ENCODE measurements around the gene COL8A2.

Gene COL8A2

DNA sequence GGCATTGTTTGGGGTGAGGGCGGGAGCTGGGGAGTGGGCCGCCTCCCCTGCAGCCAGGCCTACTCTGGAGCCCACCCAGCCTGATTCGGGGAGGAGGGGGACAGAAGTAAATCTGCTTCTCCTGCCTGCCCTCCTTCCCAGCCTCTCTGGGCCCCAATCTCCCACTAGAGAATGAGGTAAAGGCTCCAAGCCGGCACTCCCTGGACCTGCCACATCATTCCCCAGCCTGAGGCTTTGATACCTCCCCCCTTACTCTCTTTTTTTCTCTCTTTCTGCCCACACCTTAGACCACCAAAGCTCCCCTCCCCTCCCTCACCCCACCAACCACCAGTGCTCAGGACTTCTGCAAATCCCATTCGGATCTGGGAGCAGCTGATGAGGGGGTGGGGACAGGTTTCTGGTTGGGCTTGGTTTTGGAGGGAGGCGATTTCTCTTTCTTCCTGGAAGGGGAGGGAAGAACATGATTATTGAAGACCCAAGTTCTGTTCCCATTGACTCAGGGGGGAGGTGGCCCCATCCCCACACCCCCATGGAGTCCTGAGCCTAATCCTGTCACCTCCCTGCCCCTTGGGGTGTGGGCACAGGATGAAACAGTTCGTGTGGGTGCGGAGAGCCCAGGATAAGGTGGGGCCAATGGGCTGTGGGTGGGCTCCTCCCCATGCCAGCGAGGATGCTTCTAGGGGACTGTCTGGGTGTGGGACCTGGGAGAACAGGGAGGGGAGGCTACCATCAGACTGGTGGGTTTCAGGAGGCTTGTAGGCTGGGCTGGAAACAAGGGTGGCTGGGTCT lies 32.3 kb upstream of the COL8A2 start:
- no peak for DNase-seq

- DNase-seq, result peak; percentile 36
Measured at GRCh38 chr1:36156329-36157114, 31.5 kb upstream of the COL8A2 start.

DNA sequence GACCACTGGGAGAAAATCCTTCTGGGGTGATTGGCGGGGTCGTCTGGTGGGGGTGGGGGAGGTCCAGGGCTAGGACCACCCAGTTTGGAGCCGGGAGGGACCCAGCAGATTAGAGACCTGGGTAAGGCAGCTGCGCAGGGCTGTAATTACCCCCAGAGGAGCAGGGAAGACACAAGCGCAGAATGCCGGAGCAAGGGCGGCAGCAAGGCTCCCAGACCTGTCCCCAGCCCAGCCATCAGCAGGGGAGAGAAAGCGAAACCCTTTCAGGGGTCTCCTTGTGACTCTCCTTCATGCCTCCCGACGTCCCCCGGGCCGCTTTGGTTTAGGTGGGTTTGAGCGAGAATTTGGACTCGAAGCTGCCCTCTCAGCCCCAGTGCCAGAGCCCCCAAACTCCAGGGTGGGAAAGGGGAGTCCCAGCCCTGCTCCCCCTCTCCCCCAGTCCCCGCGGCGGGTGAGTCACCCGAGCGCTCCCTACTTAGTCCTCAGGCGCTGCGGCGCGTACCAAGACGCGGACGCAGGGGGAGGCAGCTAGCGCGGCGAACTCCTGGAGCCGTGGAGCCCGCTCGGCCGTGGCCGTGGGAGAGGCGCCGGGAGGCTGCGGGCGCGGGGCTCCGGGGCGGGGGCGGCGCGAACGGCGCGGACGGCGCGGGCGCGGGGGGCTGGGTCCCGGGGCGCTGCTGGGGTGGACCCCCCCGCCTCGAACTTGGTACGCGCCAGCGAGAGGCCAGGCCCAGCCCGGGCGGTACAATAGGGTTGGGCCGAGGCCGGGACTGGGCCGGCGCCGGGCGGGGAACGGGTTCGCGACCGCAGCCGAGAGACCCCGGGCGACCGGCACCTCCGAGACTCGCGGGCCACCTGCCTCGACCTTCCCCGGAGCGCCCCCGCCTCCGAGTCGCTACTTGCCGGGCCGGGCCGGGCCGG lies 30.6 kb upstream of the COL8A2 start, which contains the start of gene MAP7D1:
MAP7D1 (plus strand) TSS at position 753 of the 921 bp plus-strand sequence. CDS start 258 bp downstream, outside the sequence.
- peak; percentile 82 for DNase-seq

DNA sequence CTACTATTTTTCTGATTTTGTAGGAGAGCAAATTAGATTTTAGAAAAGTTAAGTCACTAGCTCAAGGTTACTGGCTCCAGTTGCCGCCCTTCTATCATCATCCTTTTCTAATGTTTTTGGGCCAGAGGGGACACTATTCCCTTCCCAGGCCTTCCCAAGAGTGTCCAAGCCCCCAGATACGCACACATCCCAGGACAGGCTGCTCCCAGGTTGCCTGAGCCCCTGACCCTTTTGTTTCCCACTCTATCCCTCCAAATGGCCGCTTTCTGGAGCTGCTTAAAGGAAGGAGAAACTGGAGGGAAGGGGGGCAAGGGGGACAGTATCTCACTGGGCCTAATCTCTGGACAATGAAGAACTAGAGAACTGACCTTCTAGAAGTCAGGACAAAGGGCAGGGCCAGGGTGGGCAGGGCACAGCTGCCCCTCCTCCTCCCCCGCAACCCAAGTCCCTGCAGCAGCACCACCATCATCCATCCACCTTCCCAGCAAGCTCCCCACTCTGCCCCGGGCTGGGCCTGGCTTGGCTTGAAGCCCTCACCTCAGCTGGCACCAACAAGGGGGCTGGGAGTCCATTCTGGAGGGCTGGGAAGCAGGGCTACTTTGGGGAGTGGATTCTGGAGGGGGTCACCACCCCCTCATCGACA lies 29.9 kb upstream of the COL8A2 start:
- no peak for DNase-seq

- no peak for DNase-seq
Measured at GRCh38 chr1:36154335-36154734, 29.3 kb upstream of the COL8A2 start.

GRCh38 chr1:36153476-36153875 lies 28.5 kb upstream of the COL8A2 start:
- no peak for DNase-seq

- DNase-seq, result peak; percentile 27
Measured at GRCh38 chr1:36151845-36152203, 26.8 kb upstream of the COL8A2 start.

- no peak for DNase-seq
Measured at GRCh38 chr1:36151134-36151844, 26.3 kb upstream of the COL8A2 start.

GRCh38 chr1:36150296-36151133 lies 25.5 kb upstream of the COL8A2 start:
- peak; percentile 66 for DNase-seq

DNA sequence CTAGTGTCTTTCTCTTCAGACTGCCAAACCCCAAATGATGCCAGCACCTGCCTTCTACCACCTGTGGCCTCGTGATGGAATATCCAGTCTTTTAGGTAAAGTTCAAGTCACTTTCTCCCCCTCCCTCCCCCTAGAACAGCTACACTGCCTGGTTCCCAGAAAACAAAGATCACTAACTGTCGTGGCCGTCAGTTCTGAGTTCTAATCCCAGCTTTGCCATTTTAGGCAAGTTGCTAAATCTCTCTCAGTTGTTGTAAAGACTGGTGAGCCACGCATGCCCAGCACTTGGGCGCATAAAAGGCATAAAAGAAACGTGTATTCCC lies 24.9 kb upstream of the COL8A2 start:
- DNase-seq, result no peak

DNA sequence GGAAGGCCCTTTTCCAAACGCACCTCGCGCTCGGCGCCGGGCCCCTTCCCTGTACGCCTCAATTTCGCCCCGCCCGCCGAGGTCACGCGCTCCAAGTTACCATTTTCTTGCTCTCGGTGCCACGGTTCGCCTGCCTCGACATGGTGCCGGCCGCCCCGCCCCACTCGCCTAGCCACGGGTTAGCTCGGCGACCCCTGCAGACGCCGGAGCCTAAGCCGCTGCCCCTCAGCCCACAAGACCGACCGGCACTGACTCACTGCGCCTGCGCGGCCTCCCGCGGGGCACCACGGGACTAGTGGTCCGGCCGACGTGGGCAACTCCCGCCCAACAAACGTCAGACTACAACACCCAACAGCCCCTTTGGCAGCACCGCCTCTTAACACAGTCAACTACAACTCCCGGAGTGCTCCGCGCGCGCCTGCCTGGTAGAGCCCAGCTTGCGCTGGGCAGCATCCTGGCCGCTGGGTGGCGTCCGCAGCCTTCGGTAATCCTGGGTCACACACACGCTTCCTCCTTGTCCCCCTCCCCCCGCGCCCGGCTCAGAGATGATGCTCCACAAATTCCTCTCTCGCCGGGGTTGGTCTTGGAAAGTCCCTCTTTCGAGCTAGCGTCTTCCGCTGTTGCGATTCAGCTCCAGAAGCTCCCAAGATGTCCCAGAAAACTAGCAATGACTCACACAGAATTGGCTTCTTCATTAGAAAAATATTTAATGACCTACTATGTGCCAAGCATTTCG lies 24.4 kb upstream of the COL8A2 start, which contains the start of gene TRAPPC3:
TRAPPC3 (minus strand) TSS at position 250 of the 736 bp plus-strand sequence; CDS start at position 142, 108 bp downstream.
- DNase-seq, result peak; percentile 99

DNA sequence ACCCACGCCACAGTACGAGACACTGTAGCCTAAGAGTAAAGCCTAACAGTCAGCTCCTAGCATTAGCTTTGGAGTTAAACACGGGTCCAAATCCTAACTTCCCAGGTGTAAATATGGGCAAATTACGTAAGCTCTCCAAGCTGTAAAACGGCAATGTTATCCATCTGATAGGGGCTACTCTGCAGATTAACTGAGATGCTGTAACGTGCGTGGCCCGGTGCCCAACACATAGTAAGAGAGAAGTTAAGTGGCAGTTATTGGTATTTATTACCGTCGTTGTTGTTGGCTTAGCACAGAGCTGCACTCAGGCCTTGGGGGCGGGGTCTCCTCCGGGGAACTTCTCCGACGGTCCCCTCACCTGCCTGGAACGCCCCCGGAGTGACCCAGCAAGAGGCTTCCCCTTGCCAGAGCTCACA lies 23.8 kb upstream of the COL8A2 start:
- no peak for DNase-seq

DNA sequence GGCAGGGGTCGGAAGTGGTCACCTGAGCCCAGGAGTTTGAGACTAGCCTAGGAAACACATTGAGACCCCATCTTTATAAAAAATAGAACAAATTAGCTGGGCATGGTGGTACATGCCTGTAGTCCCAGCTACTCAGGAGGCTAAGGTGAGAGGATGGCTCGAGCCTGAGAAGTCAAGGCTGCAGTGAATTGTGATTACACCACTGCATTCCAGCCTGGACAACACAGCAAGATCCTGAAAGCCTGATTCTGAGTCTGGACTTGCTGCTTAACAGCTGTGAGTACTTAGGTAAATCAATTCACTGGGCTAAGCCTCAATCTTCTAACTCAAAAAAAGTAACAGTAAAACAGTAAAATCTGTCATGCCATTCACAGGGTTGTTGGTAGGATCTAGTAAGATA lies 19.4 kb upstream of the COL8A2 start:
- DNase-seq, result no peak

- DNase-seq, result no peak
Measured at GRCh38 chr1:36143424-36143823, 18.4 kb upstream of the COL8A2 start.

DNA sequence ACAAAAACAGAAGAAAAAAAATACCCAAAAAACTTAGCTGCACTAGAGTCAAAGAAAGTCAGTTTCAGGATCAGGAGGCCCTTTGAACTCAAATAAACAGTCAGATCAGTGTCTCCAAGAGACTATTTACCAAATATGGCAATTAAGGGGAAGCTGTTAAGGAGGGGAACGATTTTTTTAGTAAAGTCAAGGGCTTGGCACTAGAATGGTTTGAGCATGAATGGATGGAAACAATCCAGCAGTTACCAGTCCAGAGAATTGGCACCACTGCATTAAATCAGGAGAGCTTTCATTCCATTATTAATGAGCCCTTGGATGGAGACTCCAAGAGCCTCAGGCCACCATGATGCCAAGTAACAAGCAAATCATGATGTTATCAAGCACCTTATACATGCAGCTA lies 17.1 kb upstream of the COL8A2 start:
- no peak for DNase-seq

DNA sequence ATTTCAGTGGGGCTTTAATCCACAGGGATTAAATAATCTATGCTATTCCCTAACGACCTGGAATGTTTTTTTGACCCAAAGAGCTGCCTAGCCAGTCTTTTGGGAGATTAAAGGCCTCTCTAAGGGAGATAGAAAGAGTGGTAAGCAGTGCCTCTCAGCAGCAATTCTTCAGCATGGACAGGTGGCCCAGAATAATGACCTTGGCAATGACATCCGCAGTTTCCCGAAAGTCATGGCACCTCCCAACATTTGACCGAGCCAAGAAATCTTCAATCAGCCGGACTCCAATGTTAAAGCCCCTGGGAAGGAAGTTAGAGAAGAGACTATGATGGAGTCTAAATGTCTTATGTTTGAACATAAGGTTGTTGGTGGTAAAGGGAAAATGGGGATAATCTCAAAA lies 14.5 kb upstream of the COL8A2 start:
- DNase-seq, result no peak

DNA sequence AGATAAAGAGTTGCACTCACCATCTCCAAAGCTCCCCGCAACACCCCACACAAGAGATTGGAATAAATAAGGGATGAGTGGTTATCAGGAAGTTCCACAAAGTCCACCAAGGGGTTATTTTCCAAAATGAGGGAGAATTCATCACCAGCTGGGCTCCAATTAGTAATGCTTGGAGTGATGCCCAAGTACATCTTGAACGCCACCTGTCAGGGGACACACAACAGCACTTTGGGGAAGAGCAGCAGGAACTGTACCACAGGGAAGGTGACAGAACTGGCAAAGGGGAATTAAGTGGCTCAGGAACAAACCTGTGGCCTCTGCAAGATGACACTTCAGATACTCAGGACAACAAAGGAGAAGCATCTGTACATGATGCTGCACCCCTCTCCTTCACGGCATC lies 12.8 kb upstream of the COL8A2 start:
- no peak for DNase-seq

DNA sequence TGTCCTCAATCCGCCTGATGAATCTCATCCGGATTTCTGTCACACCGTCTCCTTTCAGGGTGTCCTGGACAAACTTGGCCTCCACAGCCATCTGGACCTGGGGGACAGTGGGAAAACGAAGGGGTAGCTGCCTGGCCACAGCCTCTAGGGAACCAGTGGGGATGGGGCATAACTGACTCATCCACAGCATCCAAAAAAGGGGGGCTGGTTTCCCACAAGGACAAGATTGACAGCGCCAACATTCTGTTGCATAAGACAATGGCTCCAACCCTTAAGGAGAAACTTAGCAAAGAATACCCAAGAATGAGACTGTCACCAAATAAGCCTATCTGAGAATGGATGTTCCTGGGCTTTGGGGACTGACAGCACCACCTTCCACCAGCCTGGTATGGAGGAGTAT lies 12.2 kb upstream of the COL8A2 start:
- DNase-seq, result no peak

DNA sequence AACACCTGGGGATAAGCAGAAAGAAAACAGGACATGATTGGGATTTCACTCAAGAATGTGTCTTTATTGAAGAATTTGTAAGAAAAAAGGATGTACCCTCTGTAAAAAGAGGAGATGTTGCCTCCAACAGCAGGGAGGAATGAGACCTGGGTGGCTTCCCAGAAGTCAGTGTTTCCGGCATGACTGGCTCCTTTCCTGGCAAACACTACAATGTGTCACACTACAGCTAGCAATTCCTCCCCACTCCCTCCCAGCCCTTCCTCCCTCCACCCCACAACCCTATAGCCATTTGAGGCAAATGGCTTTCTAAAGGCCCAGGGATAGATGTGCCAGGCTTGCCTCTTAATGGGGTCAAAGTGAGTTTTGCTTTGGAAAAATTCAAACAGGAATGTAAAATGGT lies 11.5 kb upstream of the COL8A2 start:
- no peak for DNase-seq

DNA sequence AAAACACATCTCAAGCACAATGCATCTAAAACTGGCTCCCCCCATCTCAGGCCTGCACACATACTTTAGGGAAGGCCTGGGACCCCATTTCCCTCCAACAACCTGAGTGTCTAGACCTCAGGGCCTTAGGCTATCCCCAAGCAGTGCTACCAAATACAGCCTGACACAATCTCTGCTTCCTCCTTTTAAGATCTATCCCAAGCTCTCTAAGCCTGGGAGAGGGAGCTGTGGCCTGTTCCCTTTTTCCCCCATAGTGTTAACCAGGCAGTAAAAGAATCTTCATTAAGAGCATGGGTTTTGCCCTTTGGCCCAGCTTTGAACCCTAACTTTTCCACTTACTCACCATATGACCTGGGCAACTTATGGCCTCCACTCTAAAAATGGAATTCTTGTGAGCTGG lies 10.8 kb upstream of the COL8A2 start:
- no peak for DNase-seq

All from NCI-H1436 (cell line).